Lung microvascular endothelial cell (primary cell): ENCODE results near the gene HID1. TPM values are rescaled to one million over a fixed set of nuclear protein-coding genes. Genes with fewer than 3 reads are reported as not detected.
A peak's percentile ranks its signal among the peaks of the same experiment; 100 is the strongest.
"Not testable (repeated sequence)": the region's sequence is repeated elsewhere in the genome, so short reads cannot be mapped to it uniquely, and the experiment has no call there.

Source experiments
- DNase-seq, 2 donors: peaks; one replicate each; pipeline versions ENCODE4 v3.0.0 to v3.0.0-alpha.2; 2010; ENCODE audit warnings: low read depth in 2 of 2
- total RNA-seq: library from RNA; depleted of rRNA; stranded (reverse); fragments of >200 nt; gene quantifications from 2 replicates; pipeline ENCODE4 v1.2.1, GENCODE V29; 2014

Gene HID1
- total RNA-seq, 1 donor from 2014 or later, result 44.8 TPM

DNA sequence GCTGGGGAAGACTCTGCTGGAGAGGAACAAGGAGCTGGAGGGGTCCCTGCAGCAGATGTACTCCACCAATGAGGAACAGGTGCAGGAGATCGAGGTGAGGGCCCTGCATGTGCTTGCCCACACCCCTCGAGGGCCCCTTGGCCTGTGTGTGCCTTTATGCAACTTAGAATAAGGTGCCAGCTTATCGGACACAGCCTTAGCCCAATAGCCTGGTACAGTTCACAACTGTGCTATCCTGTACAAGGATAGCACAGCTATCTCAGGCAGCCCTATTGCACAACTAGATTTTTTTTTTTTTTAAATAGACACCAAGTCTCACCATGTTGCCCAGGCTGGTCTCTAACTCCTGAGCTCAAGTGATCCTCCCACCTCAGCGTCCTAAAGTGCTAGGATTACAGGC lies 27.0 kb upstream of the HID1 start:
- DNase-seq, result no peak

GRCh38 chr17:74998783-74999182 lies 26.2 kb upstream of the HID1 start:
- DNase-seq, result peak in 1 of 2 donors; percentile 64

DNA sequence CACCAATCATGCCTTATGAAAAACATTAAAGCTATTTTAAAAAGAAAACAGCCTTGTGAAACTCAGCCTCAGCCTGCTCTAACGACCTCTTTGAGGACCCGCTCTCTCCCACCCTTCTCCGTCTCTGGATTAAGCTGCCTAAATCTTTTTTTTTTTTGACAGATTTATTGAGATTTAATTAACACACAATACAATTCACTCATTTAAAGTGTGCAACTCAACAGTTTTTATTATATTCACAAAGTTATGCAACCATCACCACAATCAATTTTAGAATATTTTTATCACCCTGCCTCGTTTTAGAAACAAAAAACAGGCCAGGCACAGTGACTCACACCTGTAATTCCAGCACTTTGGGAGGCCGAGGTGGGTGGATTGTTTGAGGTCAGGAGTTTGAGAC lies 23.3 kb upstream of the HID1 start:
- DNase-seq, result no peak

- DNase-seq, result no peak
Observed at GRCh38 chr17:74994440-74994839, 21.9 kb upstream of the HID1 start.

GRCh38 chr17:74992223-74992622 lies 19.7 kb upstream of the HID1 start:
- no peak for DNase-seq

DNA sequence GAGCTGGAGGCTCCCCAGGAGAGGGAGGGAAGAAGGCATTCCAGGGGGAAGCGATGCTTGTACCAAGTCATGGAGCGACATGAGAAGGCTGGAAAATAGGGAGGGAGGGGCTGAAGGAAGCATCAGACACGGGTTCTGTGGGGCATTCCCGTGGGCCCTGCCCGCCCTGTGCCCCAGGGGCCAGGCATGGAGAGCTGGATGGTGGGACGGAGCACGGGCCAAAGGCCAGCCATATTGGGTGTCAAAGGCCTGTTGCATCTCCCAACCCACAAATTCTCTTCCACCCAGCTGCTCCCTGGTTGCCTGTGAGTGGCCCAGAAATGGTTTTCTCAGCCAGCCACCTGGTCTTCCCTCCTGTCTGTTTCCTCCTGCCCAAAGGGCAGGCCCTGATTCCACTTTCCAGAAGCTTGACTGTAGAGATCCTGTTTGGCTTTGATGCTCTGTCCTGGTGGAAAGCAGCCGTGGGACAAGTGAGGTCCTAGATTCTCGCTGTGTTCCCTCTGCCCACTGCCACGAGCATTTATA lies 18.1 kb upstream of the HID1 start:
- no peak for DNase-seq

DNA sequence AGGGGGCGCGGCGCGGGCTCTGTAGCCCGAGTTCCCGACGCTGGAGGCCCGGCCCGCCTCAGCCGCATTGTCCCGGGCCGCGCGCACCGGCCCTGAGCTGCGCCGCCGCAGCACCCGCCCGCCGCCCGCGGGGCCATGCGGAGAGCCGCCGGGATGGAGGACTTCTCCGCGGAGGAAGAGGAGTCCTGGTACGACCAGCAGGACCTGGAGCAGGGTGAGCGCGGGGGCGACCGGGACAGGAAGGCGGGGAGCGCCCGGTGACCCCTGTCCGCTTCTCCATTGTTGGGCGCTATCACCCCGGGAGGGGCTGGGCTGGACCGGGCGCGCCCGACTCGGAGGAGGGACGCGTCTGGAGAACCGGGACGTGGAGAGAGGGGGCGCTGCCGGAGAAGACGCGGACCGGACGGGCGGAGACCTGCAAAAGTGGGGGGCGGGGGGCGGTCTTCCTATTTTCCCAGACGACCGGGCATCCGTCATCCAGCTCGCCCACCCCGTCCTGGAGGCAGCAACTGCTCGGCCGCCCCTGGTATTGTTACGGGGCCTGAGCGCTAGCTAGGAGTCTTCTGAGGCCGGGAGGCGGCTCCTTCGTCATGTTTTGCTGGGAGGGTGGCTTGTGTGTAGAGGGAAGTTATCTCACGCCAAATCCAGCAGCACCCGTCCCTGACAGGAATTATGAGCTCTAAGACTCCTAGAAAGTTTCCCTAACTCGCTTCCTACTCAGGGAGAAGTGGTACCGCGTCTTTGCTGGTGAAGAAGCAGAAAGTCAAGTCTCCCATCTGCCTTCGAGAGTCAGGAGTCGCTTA lies 15.6 kb upstream of the HID1 start:
- peak; percentile 38 to 87 for DNase-seq

DNA sequence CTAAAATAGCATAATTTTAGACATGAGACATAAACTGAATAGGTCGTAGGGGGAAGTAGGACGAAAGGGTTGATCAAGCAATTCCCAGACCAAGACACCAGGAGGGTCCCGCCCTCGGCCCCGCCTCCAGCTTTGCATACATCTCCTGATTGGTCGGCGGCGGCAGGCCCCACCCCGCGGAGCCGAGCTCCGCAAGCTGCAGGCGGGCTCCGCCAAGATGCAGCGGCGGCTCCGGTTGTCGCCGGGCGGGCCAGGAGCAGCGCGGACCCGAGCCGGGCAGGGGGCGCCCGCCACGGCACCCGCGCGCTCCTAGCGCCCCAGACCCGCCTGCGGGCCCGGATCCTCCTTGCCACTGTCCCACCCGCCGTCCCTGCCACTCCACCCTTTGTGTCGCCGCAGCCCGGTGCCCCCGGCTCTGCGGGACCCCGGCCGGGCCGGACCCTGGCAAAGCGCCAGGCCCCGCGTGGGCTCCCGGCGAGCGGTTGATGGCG lies 14.9 kb upstream of the HID1 start, which contains the start of gene CDR2L:
Gene CDR2L (plus strand): TSS at position 215 of the 491 bp plus-strand sequence. CDS start 412 bp downstream, outside the sequence.
- peak; percentile 86 to 94 for DNase-seq

- DNase-seq, result no peak
Observed at GRCh38 chr17:74986206-74986576, 13.6 kb upstream of the HID1 start.

DNA sequence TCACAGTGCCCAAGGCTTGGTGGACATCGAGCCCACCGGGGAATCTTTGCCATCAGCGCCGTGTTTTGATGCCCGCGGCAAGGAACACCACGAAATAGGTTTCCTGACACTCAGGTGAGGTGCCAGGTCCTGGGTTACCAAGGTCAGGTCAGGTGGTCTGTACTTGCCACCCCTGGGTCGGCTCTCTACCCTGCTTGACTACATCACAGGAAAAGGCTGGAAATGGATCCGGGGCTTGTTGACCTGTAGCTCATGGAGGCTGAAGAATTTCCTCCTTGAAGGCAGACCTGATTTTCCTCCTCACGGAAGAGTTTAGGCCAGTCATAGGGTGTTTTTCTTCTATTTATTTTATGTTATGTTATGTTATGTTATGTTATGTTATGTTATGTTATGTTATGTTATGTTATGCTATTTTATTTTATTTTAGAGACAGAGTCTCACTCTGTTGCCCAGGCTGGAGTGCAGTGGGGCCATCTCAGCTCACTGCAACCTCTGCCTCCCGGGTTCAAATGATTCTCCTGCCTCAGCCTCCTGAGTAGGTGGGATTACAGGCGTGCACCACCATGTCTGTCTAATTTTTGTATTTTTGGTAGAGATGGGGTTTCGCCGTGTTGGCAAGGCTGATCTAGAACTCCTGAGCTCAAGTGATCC lies 10.2 kb upstream of the HID1 start:
- not testable (repeated sequence) for DNase-seq

DNA sequence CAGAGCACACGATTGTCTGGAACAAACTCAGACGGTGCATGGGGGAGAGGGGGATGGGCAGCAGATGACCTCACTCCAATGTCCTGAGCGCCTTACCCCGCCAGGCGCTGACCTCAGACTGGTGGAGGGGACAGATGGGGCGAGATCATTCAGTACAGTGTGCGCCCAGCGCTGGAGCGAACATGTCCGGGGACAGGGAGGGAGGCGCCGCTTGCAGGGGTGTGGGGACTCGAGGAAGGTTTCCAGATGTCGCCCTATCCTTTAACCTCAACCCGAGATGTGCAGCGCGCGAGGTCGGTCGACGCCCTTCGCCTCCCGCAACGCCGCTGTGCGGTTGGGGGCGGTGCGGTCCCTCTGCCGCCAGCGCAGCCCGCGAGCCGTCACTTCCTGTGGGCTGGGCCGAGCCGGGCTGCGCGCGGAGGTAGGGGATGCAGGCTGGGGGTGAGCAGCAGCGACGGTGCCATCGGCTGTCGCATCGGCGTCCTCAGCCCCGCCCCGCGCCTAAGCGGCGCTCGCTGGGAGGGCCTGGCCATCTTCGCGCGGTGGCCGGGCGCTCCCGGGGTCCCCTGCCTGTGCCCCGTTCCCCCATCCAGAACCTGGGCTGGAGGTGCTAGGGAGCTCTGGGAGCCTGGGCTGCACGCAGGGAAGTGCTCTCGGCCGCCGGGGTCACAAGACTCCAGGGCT lies 9.6 kb upstream of the HID1 start:
- DNase-seq, result peak; percentile 49 to 75

DNA sequence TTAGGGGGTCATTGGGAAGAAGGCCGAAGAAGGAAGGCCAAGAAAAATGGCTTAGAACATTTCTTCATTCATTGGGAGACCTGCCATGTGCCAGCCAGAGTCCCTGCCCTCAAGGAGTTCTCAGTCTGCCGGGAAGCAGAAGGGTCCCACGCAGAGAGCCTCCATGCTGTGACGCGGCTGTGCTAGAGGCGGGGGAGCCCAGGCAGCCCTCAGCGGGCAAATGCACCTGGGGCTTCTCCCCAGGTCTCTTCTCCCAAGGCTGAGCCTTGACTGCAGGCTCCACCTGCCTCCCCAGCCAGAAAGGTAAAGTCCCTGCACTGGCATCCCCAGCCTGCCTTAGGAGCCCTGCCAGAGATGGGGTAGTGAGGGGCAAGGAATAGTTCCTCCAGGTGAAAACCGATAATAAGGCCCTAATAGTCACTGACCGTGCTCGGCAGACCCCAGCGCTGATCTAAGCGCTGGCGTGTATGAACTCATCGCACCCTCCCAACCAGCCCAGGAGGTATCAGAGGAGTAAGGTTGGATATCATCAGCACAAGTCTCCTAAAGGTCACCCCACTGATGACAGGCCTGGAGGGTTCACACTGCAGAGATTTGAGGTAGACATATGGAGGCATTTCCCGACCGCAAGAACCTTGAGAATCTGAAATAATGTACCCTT lies 8.9 kb upstream of the HID1 start:
- DNase-seq, result no peak

GRCh38 chr17:74979408-74980146 lies 7.0 kb upstream of the HID1 start:
- no peak for DNase-seq

GRCh38 chr17:74978240-74978639 lies 5.7 kb upstream of the HID1 start:
- DNase-seq, result no peak

GRCh38 chr17:74977802-74978201 lies 5.2 kb upstream of the HID1 start:
- no peak for DNase-seq

GRCh38 chr17:74975943-74976342 lies 3.4 kb upstream of the HID1 start:
- DNase-seq, result no peak

DNA sequence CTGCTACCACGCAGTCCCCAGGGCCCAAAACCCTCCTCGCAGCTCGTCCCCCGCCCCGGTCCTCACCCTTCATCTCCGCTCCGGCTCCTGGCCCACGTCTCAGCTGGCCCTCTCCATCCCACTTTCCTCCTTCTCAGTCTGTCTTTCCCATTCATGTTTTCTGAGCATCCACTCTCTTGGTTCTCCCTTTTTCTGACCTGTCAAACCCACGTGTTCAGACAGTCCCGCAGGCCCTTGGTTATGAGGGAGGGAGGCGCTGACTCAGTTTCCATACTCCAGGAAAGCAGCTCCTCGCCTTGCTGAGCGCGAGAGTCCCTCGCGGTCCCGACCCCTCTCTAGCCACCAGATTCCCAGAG lies 392 bp upstream of the HID1 start:
- no peak for DNase-seq

DNA sequence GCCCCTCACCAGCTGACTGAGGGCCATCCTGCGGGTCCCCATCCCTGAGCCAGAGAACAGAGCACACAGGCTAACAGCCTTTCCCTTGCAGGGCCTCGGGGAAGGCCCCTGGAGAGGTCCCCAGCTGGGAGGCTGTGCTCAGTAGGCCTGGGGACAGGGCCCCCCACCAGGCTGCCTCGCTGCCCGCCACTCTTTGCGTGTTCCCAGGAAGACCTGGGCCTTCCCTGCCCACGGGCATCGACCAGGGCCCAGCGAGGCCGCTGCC lies 785 bp downstream of the HID1 start:
- no peak for DNase-seq

DNA sequence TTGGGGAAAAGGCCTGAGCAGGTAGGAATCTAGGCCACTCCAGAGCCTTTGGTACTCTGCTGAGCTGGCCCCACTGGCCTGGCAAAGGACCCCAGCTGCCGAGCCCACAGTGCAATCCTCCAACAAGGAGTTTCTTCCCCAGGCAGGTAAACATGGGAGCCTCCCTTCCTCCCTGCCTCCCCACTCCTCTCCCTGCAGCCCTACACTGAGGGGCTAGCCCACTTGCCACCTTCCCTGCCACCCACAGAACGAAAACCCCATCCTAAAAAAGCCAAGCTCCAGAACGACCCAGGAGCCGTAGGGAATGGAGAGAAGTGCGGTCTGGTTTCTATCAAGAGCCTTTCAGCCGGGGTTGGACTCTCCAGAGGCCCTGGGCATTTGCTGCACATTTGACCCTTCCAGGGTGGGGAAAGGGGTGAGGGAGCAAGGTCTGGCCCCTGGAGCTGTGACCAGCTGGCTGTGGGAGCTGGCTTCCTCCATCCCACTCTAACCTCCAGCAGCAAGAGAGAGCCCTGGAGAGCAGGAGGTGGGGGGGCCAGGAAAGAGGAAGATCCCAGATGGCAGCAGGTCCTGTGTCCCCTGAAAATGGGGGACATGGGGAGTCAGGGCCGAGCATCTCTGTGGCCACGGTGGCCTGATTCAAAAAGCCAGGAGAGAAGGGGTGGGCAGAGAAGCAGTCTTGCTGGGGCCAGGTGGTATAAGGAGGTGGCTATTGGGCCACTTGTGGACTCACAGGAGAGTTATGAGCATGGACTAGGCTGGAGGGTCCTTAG lies 1.3 kb downstream of the HID1 start:
- no peak for DNase-seq

DNA sequence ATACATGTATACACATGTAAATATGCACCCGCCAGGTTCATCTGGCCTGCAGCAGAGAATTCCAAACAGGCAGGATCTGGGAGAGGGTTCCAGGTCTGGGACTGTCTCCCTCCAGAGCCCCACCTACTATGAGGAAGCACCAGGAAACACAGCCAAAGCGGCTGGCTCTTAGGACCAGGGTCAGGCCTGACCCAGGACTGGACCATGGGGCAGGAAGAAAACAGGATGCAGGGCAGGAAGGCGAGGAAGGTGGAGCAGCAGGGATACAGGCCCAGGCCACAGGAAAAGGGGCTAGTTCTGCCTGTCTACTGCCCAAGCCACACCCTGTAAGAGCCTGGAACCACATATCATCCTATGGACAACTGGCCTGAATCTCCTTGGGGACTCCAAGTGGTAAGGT lies 2.2 kb downstream of the HID1 start:
- peak in 1 of 2 donors; percentile 71 for DNase-seq
